Measurements from ENCODE around the gene GOLGA8B.
"Not testable (repeated sequence)": the region's sequence is repeated elsewhere in the genome, so short reads cannot be mapped to it uniquely, and the experiment has no call there.

The GOLGA8B gene

DNA sequence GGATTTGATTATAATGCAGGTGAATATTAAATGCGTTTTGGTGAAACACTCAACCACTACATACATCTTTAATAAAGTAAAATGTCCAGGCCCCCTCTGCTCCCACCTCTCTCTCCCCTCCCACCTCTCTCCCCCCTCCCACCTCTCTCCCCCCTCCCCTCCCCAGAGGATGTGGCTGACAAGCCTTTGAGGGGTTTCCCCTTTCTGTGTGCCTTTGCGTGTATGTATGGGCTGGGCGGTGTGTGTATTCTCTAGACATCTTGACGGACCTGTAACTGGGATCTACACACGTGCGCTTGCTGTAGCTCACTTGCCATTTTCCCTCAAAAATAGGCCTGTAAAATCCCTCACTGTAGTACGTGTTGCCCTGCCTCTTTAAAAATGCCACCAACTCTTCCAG, 28.3 kb downstream of the GOLGA8B start:
- DNase-seq: not testable (repeated sequence)

DNA sequence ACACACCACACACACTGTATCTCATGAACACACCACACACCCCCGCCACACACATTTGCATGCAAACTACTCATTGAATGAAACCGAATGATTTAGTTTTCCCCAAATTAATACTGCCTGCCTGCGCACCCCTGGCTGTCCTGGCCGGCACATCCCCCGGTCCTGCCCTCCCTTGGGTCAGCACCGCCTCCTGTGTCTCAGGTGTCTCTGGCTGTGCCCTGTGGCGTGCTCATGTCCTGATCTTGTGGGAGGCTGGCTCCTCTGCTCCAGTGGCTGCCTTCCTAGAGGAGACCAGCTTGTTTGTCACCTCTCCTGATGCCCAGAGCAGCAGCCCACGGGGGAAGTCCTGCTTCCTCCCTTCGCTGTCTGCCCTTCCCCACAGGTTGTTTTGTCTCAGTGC, 28.7 kb downstream of the GOLGA8B start:
- not testable (repeated sequence) for DNase-seq

DNA sequence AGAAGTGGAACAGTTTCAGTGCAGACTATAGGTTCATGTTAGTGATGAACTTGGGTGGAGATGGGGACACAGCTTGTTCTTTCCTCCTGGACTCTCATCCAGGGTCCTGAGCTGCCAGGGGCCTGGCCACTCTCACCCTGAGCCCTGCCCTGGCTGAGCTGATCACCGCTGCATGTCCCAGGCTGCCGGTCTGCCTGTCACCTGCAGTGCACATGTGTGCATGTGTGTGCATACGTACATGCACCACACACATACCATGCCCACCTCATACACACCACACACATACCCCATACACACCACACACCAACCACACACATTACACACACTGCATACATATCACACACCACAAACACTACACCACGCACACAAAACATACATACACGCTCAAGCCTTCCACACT, 29.3 kb downstream of the GOLGA8B start:
- DNase-seq: not testable (repeated sequence)

DNA sequence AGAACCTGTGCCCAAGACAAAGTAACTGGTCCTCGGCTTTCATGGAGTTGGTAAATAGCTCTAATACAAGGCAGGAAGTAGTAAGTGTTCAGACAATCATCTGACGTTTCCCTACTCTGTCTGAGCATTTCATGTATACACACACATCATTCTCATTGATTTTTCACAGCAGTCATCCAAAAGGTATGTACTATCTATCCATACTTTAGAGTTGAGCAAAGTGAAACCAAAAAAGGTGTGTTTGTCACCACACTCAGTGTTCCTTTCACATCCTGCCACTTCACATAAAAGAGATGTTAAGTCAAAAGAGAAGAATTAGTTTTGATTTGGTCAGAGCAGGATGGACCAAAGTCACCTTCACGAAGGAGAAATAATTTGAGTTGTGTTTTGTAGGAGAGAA, 33.3 kb downstream of the GOLGA8B start:
- DNase-seq: not testable (repeated sequence)

DNA sequence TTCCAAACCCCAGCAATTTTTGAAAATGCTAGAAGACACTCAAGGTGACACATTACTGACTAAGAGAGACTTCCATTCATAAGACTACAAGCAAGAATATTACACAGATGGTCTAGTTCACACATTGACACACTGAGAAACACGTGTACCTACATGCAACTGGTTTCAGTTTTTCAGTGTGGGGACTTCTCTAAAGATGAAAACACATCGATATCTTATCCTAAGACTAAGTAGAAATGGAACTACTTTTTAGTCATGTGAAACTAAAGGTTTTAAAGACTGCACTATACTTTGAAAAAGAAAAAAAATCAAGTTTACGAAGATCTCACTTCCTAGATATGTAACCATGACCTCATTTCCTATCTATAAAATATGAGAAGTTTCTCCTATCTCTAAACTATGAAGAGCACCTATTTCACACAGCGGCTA, 34.1 kb downstream of the GOLGA8B start:
- not testable (repeated sequence) for DNase-seq

DNA sequence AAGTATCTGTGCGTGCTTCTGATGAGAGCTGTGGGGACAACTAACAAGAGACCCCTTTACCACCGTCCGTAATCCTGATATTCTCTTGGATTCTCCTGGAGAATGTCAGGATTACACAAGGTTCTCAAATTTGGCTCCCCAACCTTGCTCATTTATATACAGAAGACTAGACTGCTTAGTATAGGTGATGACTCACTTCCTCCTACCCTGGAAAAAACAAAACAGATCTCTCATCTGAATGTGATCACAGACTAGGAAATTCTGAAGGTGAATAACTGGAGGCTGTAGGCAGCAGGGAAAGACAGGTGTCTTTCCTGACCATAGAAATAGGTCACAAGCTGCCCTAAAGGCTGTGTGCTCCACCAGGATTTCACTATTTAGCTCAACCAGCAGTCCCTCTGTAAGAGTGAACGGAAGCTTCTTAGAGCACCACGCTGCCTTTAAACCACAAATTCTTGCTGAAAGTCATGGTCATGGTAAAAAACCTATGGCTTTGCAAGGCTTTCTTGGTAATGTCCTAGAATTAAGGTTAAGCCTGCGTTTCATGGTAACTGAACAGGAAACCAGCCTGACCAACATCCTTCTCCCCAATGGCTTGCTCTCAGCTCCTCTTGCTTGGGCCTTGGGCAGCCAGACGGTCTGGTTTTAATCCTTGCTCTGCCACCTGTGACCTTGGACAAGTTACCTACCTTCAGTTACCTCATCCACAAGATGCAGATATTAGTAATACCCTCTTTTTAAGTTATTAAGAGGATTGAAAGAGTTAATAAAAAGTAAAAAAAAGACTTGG, 39.4 kb downstream of the GOLGA8B start:
- DNase-seq: not testable (repeated sequence)

DNA sequence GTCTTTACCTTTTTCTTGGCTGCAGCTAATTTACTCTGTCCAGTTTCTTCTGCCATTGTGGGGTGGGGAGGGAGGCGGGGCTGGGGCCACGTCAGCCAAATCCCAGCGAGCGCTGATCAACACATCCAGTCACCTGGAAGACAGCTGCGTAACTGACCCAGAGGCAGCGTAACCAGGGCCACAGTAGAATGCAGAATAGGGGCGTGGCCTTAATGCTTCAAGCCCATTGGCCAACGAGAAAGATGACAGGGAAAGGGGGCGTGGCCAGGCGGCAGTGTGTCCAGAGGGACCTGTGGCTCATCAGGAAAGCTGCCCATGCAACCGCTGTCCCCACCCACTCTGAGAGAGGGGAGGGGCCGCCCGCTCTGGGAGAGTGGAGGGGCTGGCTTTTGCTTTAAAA, 47.6 kb downstream of the GOLGA8B start:
- DNase-seq: not testable (repeated sequence)

All from NCI-H1436 (cell line).